ENCODE results near the gene LAMP2. TPM values are rescaled to one million over a fixed set of nuclear protein-coding genes. Genes with fewer than 3 reads are reported as not detected.

LAMP2 gene
- total RNA-seq = 40.1 and 45.5 TPM in 2 replicates
- long read RNA-seq, full-length matches to known transcripts = 80 of 93 reads
- long read RNA-seq, partial matches to known transcripts = 8 of 93 reads
- long read RNA-seq, other reads (novel, unspliced or antisense) = 5 of 93 reads

- TF ChIP-seq, protein P1, sequence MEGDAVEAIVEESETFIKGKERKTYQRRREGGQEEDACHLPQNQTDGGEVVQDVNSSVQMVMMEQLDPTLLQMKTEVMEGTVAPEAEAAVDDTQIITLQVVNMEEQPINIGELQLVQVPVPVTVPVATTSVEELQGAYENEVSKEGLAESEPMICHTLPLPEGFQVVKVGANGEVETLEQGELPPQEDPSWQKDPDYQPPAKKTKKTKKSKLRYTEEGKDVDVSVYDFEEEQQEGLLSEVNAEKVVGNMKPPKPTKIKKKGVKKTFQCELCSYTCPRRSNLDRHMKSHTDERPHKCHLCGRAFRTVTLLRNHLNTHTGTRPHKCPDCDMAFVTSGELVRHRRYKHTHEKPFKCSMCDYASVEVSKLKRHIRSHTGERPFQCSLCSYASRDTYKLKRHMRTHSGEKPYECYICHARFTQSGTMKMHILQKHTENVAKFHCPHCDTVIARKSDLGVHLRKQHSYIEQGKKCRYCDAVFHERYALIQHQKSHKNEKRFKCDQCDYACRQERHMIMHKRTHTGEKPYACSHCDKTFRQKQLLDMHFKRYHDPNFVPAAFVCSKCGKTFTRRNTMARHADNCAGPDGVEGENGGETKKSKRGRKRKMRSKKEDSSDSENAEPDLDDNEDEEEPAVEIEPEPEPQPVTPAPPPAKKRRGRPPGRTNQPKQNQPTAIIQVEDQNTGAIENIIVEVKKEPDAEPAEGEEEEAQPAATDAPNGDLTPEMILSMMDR (conservative IDR thresholded peaks at IDR 0.05) = no peak
- Mint-ChIP-seq H3K9me3 (no peaks in the 10 kb centered on the region), H3K27me3 (ENCODE audit: low read depth) (no peaks in the 10 kb centered on the region), H3K4me3 (peak within 1 kb of the TSS; percentile 95), H3K27ac (ENCODE audit: unreplicated experiment) (peak within 1 kb of the TSS; percentile 95), H3K4me1 (peaks cover 11% of the 10 kb centered on the region), H3K36me3 (ENCODE audit: low read depth) (peaks cover 4% of the 10 kb centered on the region)
- DNase-seq (ENCODE audit: low read depth, low spot score) = peak; percentile 62
Measured at GRCh38 chrX:120468825-120469525, at the start of gene LAMP2. Gene LAMP2, minus strand, starts transcription at chrX:120469296. Its CDS starts 127 bp downstream, at chrX:120469169.

- H3K9me3 Mint-ChIP-seq = peaks cover 7% of the 10 kb centered on the region
- peak overlapping the region; percentile 4 for H3K27ac Mint-ChIP-seq (ENCODE audit: unreplicated experiment)
- peaks cover 5% of the 10 kb centered on the region for H3K36me3 Mint-ChIP-seq (ENCODE audit: low read depth)
- no peaks in the 10 kb centered on the region for H3K27me3 Mint-ChIP-seq (ENCODE audit: low read depth)
- DNase-seq (ENCODE audit: low read depth, low spot score) = no peak
- H3K4me1 Mint-ChIP-seq = no peaks in the 10 kb centered on the region
- no peak overlapping the region for H3K4me3 Mint-ChIP-seq
- TF ChIP-seq, protein P1 (conservative IDR thresholded peaks at IDR 0.05) = no peak
Measured at GRCh38 chrX:120517936-120518335, 48.8 kb upstream of the LAMP2 start.

DNA sequence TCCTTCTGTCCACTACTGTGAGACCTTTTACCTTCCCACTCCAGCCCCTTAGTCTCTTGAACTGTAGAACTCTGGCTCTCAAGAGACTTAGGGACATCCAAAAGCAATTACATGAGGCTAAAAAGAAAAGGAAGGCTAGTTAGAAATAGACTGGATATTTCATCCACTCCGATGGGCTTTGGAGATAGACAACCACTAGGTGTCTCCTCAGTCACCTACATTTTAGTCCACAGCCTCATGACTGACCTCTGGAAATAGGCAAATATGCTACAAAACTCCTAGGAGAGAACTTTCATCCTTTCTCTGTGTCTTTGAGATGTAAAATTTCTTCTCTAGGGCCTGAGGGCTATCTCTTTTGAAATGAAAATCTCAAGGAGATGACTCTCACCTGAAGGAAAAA lies 45.1 kb upstream of the LAMP2 start:
- peaks cover 3% of the 10 kb centered on the region for H3K9me3 Mint-ChIP-seq
- TF ChIP-seq, protein P1 (conservative IDR thresholded peaks at IDR 0.05) = peak; percentile 45
- H3K27me3 Mint-ChIP-seq (ENCODE audit: low read depth) = no peaks in the 10 kb centered on the region
- H3K36me3 Mint-ChIP-seq (ENCODE audit: low read depth) = no peaks in the 10 kb centered on the region
- no peak overlapping the region for H3K27ac Mint-ChIP-seq (ENCODE audit: unreplicated experiment)
- no peaks in the 10 kb centered on the region for H3K4me1 Mint-ChIP-seq
- H3K4me3 Mint-ChIP-seq = no peak overlapping the region
- no peak for DNase-seq (ENCODE audit: low read depth, low spot score)

GRCh38 chrX:120512627-120513026 lies 43.5 kb upstream of the LAMP2 start:
- H3K27me3 Mint-ChIP-seq (ENCODE audit: low read depth) = no peaks in the 10 kb centered on the region
- no peak overlapping the region for H3K27ac Mint-ChIP-seq (ENCODE audit: unreplicated experiment)
- no peak for DNase-seq (ENCODE audit: low read depth, low spot score)
- no peaks in the 10 kb centered on the region for H3K9me3 Mint-ChIP-seq
- no peaks in the 10 kb centered on the region for H3K36me3 Mint-ChIP-seq (ENCODE audit: low read depth)
- no peaks in the 10 kb centered on the region for H3K4me1 Mint-ChIP-seq
- TF ChIP-seq, protein P1 (conservative IDR thresholded peaks at IDR 0.05) = no peak
- H3K4me3 Mint-ChIP-seq = no peak overlapping the region

- Mint-ChIP-seq H3K4me1 (no peaks in the 10 kb centered on the region), H3K9me3 (no peaks in the 10 kb centered on the region), H3K27ac (ENCODE audit: unreplicated experiment) (no peak overlapping the region), H3K4me3 (no peak overlapping the region), H3K27me3 (ENCODE audit: low read depth) (no peaks in the 10 kb centered on the region), H3K36me3 (ENCODE audit: low read depth) (no peaks in the 10 kb centered on the region)
- no peak for DNase-seq (ENCODE audit: low read depth, low spot score)
- TF ChIP-seq, protein P1 (conservative IDR thresholded peaks at IDR 0.05) = no peak
Measured at GRCh38 chrX:120512222-120512621, 43.1 kb upstream of the LAMP2 start.
